Measurements from ENCODE around the gene TRPT1. TPM values are rescaled to one million over a fixed set of nuclear protein-coding genes. Genes with fewer than 3 reads are reported as not detected.

Gene TRPT1
- total RNA-seq, 2 experiments from 2014 or later: 33.7 to 41.5 TPM

DNA sequence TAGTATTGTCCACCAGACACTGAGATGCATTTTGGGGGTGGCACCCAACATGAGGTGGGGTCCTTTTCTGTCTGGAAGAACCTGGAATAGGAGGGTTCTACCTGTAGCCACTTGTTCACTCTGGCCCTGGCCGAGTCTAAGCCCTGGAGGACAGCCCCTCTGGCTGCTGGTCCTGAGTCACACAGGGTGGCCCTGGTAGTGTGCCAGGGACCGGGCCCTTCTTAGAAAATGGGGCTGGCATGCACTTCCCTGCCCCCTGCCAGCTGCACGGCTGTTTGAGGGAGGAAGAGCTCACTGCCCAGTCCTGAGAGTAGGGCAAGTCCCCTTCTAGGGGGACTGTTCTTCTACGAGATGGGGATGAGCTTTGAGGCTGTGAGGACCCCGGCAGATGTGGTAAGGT, 27.5 kb upstream of the TRPT1 start:
- intact Hi-C loops (cut with micrococcal nuclease): no loop called here
- no peak overlapping the region for H3K27ac Mint-ChIP-seq
- CTCF ChIA-PET: interaction anchor here (0.7 to 1.0 kb wide), 2 partner anchors 48 kb away, joined by 3 read pairs; no protein-coding TSS in a partner anchor
- H3K36me3 Mint-ChIP-seq (ENCODE audit: low read depth): peaks cover 2% of the 10 kb centered on the region
- peak overlapping the region; percentile 18 for H3K4me3 Mint-ChIP-seq
- H3K4me1 Mint-ChIP-seq (ENCODE audit: low read depth): peaks cover 14% of the 10 kb centered on the region
- no peaks in the 10 kb centered on the region for H3K27me3 Mint-ChIP-seq
- POLR2A ChIA-PET: interaction anchor here (3.1 kb wide), 1 partner anchor 14 kb away, joined by 11 read pairs; no protein-coding TSS in a partner anchor
- no peak for DNase-seq
- TF ChIP-seq CTCF (IDR thresholded peaks at IDR 0.05): no peak
- no peaks in the 10 kb centered on the region for H3K9me3 Mint-ChIP-seq
- ATAC-seq: no peak

DNA sequence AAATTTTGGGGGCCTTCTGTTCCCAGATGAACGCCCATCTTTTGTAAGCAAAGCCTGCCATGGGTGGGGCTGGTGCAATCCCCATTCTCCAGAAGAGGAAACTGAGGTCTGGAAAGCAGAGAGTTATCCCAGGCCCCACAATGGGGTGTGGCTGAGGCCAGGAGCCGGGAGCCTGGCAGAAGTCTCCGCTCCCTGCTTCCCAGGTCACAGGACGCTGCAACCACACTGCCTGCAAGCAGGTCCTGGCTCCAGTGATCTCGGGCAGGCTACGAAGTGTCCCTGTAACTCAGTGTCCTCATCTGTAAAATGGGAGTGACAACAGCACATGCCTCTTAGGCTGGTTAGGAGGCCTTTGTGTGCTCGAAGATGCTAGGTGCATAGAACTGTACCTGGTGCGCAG, 27.1 kb upstream of the TRPT1 start:
- H3K27ac Mint-ChIP-seq: no peak overlapping the region
- DNase-seq (no peak), ATAC-seq (no peak)
- ChIA-PET CTCF (interaction anchor here (0.7 to 5.3 kb wide), 6 partner anchors 10 to 51 kb away, joined by 3 to 35 read pairs (median 12); no protein-coding TSS in a partner anchor), POLR2A (interaction anchor here (1.7 to 10.0 kb wide), 3 partner anchors 15 to 46 kb away, joined by 5 to 132 read pairs (median 11); partner anchors contain the start of gene FERMT3)
- H3K9me3 Mint-ChIP-seq: no peaks in the 10 kb centered on the region
- H3K27me3 Mint-ChIP-seq: no peaks in the 10 kb centered on the region
- peaks cover 14% of the 10 kb centered on the region for H3K4me1 Mint-ChIP-seq (ENCODE audit: low read depth)
- no peak for TF ChIP-seq CTCF (IDR thresholded peaks at IDR 0.05)
- intact Hi-C loops (cut with micrococcal nuclease): no loop called here
- H3K4me3 Mint-ChIP-seq: peak overlapping the region; percentile 18
- H3K36me3 Mint-ChIP-seq (ENCODE audit: low read depth): peaks cover 2% of the 10 kb centered on the region

GRCh38 chr11:64252003-64252872, 26.3 kb upstream of the TRPT1 start:
- Mint-ChIP-seq H3K36me3 (ENCODE audit: low read depth) (peaks cover 2% of the 10 kb centered on the region), H3K9me3 (no peaks in the 10 kb centered on the region), H3K27ac (no peak overlapping the region), H3K4me1 (ENCODE audit: low read depth) (peaks cover 16% of the 10 kb centered on the region), H3K27me3 (no peaks in the 10 kb centered on the region), H3K4me3 (peak overlapping the region; percentile 90)
- CTCF ChIA-PET: interaction anchor here (0.6 to 5.3 kb wide), 16 partner anchors 9 to 103 kb away, joined by 3 to 42 read pairs (median 5); partner anchors contain the start of genes CATSPERZ, FERMT3, PRDX5 and TRMT112
- TF ChIP-seq CTCF (IDR thresholded peaks at IDR 0.05): peak; percentile 31
- ATAC-seq (no peak), DNase-seq (no peak)
- POLR2A ChIA-PET: interaction anchor here (1.0 to 10.0 kb wide), 4 partner anchors 17 to 48 kb away, joined by 3 to 132 read pairs (median 4); partner anchors contain the start of gene FERMT3
- intact Hi-C loops (cut with micrococcal nuclease): no loop called here

DNA sequence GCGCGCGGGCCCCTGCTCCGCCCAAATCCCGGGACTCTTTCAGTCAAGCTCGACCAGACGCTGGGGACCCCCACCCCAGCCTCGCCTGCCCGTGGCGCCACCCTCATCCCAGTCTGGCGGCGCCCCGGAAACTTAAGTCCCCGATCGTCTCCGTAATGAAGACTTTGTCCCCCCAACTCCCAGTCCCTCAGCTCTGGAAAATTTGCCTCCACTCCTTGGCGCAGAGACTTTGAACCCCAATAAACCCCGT, 25.7 kb upstream of the TRPT1 start:
- Mint-ChIP-seq H3K4me3 (peak overlapping the region; percentile 90), H3K27ac (no peak overlapping the region), H3K36me3 (ENCODE audit: low read depth) (peaks cover 2% of the 10 kb centered on the region), H3K4me1 (ENCODE audit: low read depth) (peaks cover 16% of the 10 kb centered on the region), H3K27me3 (no peaks in the 10 kb centered on the region), H3K9me3 (no peaks in the 10 kb centered on the region)
- ATAC-seq (no peak), DNase-seq (no peak)
- intact Hi-C loops (cut with micrococcal nuclease): no loop called here
- TF ChIP-seq CTCF (IDR thresholded peaks at IDR 0.05): no peak
- ChIA-PET CTCF (interaction anchor here (0.6 to 5.3 kb wide), 16 partner anchors 9 to 103 kb away, joined by 3 to 42 read pairs (median 5); partner anchors contain the start of genes CATSPERZ, FERMT3, PRDX5 and TRMT112), POLR2A (interaction anchor here (1.0 to 10.0 kb wide), 4 partner anchors 18 to 47 kb away, joined by 3 to 132 read pairs (median 4); partner anchors contain the start of gene FERMT3)

Measured in activated CD8-positive, alpha-beta T cell treated with anti-CD3 and anti-CD28 coated beads for 36 hours (primary cell).